ENCODE measurements around the gene MUC5AC.

GRCh38 chr11:1153105-1153950 lies 4.4 kb upstream of the MUC5AC start:
- TF ChIP-seq CTCF (conservative IDR thresholded peaks at IDR 0.05; ENCODE audit: low read depth, low read length) (no peak), EZH2 (IDR thresholded peaks at IDR 0.05; ENCODE audit: low read length, unreplicated experiment) (no peak)
